OCI-LY3 (cell line): ENCODE data around the gene GAS5.

ENCODE experiments used
- CTCF ChIP-seq: fragments of 200-600, 300-600 bp; sonication (generic); IDR thresholded peaks from 2 replicates; pipeline ENCODE4 v1.5.1; 2014; ENCODE audit warnings: antibody characterized with exemption, low read length, low read depth
- EZH2phosphoT487 ChIP-seq: fragments of 200-600 bp; shearing (Covaris generic); IDR thresholded peaks from 2 replicates; pipeline ENCODE4 v1.6.1; 2018; ENCODE audit warnings: antibody characterized with exemption, mixed run types, low read depth

- no peak for TF ChIP-seq CTCF
- no peak for TF ChIP-seq EZH2phosphoT487
These were observed 10.9 kb downstream of the GAS5 start for GRCh38 chr1:173856903-173857302.
